NCI-H187 treated with DMSO at 0.1 percent for 48 hours (cell line): Measurements from ENCODE around the gene GNAQ.

Experiments used
- DNase-seq: peaks from one replicate; lab custom pipeline; 2025; lab: John Stamatoyannopoulos, UW

The GNAQ gene

GRCh38 chr9:77811832-77812231, 219.8 kb downstream of the GNAQ start:
- DNase-seq: no peak

- DNase-seq: no peak
Measured at GRCh38 chr9:77810637-77811119, 220.9 kb downstream of the GNAQ start.

GRCh38 chr9:77810047-77810446, 221.6 kb downstream of the GNAQ start:
- no peak for DNase-seq

- no peak for DNase-seq
Measured at GRCh38 chr9:77809552-77809951, 222.1 kb downstream of the GNAQ start.

GRCh38 chr9:77808751-77809081, 222.9 kb downstream of the GNAQ start:
- DNase-seq: no peak

- no peak for DNase-seq
Measured at GRCh38 chr9:77807846-77808750, 223.5 kb downstream of the GNAQ start.

- no peak for DNase-seq
Measured at GRCh38 chr9:77807281-77807683, 224.3 kb downstream of the GNAQ start.

GRCh38 chr9:77806741-77807140, 224.9 kb downstream of the GNAQ start:
- DNase-seq: no peak

GRCh38 chr9:77805810-77806209, 225.8 kb downstream of the GNAQ start:
- DNase-seq: no peak

- no peak for DNase-seq
Measured at GRCh38 chr9:77803423-77803822, 228.2 kb downstream of the GNAQ start.

- peak; percentile 15 for DNase-seq
Measured at GRCh38 chr9:77802515-77803293, 228.9 kb downstream of the GNAQ start.

- no peak for DNase-seq
Measured at GRCh38 chr9:77802064-77802463, 229.5 kb downstream of the GNAQ start.

GRCh38 chr9:77800924-77801551, 230.6 kb downstream of the GNAQ start:
- no peak for DNase-seq

- DNase-seq: no peak
Measured at GRCh38 chr9:77798140-77798539, 233.5 kb downstream of the GNAQ start.

- DNase-seq: no peak
Measured at GRCh38 chr9:77794985-77795384, 236.6 kb downstream of the GNAQ start.

- DNase-seq: no peak
Measured at GRCh38 chr9:77793849-77794248, 237.8 kb downstream of the GNAQ start.

- DNase-seq: no peak
Measured at GRCh38 chr9:77789891-77790290, 241.7 kb downstream of the GNAQ start.

GRCh38 chr9:77785341-77785740, 246.3 kb downstream of the GNAQ start:
- no peak for DNase-seq

GRCh38 chr9:77783518-77783917, 248.1 kb downstream of the GNAQ start:
- no peak for DNase-seq

GRCh38 chr9:77779010-77779409, 252.6 kb downstream of the GNAQ start:
- no peak for DNase-seq

GRCh38 chr9:77773381-77773780, 258.2 kb downstream of the GNAQ start:
- DNase-seq: no peak

- DNase-seq: no peak
Measured at GRCh38 chr9:77772646-77773045, 259.0 kb downstream of the GNAQ start.

- no peak for DNase-seq
Measured at GRCh38 chr9:77771171-77771570, 260.4 kb downstream of the GNAQ start.
